ENCODE results near the gene CYP4F8. TPM values are rescaled to one million over a fixed set of nuclear protein-coding genes. Genes with fewer than 3 reads are reported as not detected.

The CYP4F8 gene
- total RNA-seq, 1 experiment from 2014 or later: not detected

Other genes with a start within 250 kb of the CYP4F8 start
- gene AKAP8, start 235.4 kb upstream of the CYP4F8 start, total RNA-seq (2014; rRNA removed; shearing (Covaris generic)): 10.1 and 16.4 TPM in 2 replicates
- 59.7 and 63.6 TPM in 2 replicates for gene AKAP8L, start 196.2 kb upstream of the CYP4F8 start, total RNA-seq (2014; rRNA removed; shearing (Covaris generic))
- gene WIZ, start 165.3 kb upstream of the CYP4F8 start, total RNA-seq (2014; rRNA removed; shearing (Covaris generic)): 7.2 and 16.9 TPM in 2 replicates
- 0.05 TPM in 1 of 2 replicates, not detected in the other for gene RASAL3, start 150.7 kb upstream of the CYP4F8 start, total RNA-seq (2014; rRNA removed; shearing (Covaris generic))
- 0.17 TPM in 1 of 2 replicates, not detected in the other for gene PGLYRP2, start 135.7 kb upstream of the CYP4F8 start, total RNA-seq (2014; rRNA removed; shearing (Covaris generic))
- gene CYP4F22, start 106.7 kb upstream of the CYP4F8 start, total RNA-seq (2014; rRNA removed; shearing (Covaris generic)): not detected in 2 replicates
- gene CYP4F3, start 25.7 kb downstream of the CYP4F8 start, total RNA-seq (2014; rRNA removed; shearing (Covaris generic)): 0.15 TPM in 1 of 2 replicates, not detected in the other
- gene CYP4F12, start 57.9 kb downstream of the CYP4F8 start, total RNA-seq (2014; rRNA removed; shearing (Covaris generic)): not detected in 2 replicates
- gene OR10H2, start 112.8 kb downstream of the CYP4F8 start, total RNA-seq (2014; rRNA removed; shearing (Covaris generic)): not detected in 2 replicates
- gene OR10H3, start 122.8 kb downstream of the CYP4F8 start, total RNA-seq (2014; rRNA removed; shearing (Covaris generic)): not detected in 2 replicates
- gene OR10H5, start 172.4 kb downstream of the CYP4F8 start, total RNA-seq (2014; rRNA removed; shearing (Covaris generic)): not detected in 2 replicates
- not detected in 2 replicates for gene OR10H1, start 200.4 kb downstream of the CYP4F8 start, total RNA-seq (2014; rRNA removed; shearing (Covaris generic))